DMS114 treated with DMSO at 0.1 percent for 48 hours (cell line): Measurements from ENCODE around the gene DBH.

Source experiments
- DNase-seq: peaks from one replicate; lab custom pipeline; 2025; ENCODE audit not compliant: unreplicated experiment; lab: John Stamatoyannopoulos, UW

The DBH gene

GRCh38 chr9:133604214-133604613 lies 31.9 kb upstream of the DBH start:
- no peak for DNase-seq

DNA sequence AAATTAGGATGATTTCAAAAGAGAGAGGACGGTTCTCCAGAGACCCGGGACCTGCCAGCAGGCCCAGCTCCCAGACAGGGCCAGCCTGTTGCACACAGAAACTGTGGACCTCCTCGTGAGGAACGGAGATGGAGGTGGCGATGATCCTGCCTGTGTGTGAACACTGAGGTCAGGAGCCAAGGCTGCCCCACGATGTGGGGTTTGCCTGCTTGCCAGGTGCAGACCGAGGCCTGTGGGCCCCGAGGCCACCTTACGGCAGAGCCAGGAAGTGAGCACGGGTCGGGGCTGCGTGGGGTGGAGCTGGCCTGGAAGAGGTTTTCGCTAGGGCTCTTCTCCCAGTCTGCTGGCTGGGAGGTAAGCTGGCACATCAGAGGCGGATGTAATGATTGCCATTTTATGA lies 31.3 kb upstream of the DBH start:
- no peak for DNase-seq

DNA sequence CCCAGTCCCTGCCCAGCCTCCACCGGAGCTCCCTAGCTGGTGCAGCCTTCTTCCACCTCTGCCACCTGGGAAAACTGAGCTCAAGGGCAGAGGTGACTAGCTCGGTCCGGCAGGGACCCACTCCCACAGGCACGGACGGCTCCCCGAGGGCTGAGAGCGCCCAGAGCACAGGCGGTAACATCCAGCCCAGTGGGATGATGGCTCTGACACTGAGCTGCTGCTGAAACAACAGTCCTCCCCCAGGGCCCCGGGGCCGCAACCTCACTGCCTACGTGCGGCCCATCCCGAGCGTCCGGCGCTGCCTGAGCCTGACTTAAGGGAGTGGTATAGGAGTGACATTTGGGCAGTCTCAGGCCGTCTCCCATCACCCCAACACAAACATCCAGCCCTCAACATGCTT lies 30.7 kb upstream of the DBH start:
- no peak for DNase-seq

- DNase-seq: no peak
Measured at GRCh38 chr9:133605856-133606707, 30.1 kb upstream of the DBH start.

DNA sequence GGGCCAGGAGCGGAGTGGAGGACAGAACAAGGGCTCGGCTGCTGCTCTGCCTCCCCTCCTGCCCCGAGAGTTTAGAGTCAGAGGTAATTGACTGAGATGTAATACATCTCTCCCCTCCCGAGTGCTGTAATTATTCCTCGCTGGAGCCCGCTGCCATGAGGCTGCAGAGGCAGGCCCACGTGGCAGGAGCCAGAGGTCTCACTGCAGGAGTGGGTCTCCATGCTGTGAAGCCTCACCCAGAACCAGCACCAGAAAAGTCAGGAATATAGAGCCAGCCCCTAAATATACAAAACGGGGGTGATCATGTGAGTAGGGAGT lies 29.5 kb upstream of the DBH start:
- DNase-seq: no peak

DNA sequence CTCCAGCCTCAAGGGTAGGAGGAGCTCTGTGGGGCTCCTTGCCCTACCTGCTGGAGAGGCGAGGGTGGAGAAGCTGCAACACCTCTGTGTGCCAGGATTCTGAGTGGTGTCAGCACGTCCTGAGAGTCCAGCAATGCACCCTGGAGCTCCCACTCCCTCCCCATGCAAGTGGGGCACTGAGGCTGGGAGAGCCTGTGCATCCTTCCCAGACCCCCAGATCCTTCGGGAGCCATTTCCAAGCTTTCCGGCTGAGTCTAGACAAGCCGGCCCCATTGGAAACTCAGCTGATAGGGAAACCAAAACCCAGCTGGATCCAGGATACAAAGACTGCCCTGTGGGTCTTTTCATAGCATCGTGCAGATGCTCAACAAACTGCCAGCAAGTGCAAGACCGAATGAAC lies 28.8 kb upstream of the DBH start:
- DNase-seq: no peak

- DNase-seq: no peak
Measured at GRCh38 chr9:133607976-133608375, 28.2 kb upstream of the DBH start.

DNA sequence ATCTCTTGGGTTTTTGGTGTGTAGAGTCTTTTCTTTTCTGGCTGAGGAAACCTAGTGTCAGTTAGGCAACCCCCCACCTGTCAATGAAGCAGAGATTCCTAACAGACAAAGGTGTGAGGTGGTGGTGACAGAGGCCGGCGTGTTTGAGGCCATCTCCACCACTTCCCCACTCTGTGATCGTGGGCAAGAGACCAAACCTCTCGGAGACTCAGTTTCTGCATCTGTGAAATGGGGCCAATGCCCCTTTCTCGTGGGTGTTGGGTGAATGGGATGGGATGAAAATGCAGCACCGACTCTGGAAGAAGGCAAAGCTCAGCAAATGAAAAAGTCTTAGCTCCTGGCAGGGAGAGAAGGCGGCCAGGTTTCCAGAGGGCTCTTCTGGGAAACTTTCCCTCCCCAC lies 27.8 kb upstream of the DBH start:
- DNase-seq: no peak

GRCh38 chr9:133608889-133609288 lies 27.3 kb upstream of the DBH start:
- DNase-seq: no peak

DNA sequence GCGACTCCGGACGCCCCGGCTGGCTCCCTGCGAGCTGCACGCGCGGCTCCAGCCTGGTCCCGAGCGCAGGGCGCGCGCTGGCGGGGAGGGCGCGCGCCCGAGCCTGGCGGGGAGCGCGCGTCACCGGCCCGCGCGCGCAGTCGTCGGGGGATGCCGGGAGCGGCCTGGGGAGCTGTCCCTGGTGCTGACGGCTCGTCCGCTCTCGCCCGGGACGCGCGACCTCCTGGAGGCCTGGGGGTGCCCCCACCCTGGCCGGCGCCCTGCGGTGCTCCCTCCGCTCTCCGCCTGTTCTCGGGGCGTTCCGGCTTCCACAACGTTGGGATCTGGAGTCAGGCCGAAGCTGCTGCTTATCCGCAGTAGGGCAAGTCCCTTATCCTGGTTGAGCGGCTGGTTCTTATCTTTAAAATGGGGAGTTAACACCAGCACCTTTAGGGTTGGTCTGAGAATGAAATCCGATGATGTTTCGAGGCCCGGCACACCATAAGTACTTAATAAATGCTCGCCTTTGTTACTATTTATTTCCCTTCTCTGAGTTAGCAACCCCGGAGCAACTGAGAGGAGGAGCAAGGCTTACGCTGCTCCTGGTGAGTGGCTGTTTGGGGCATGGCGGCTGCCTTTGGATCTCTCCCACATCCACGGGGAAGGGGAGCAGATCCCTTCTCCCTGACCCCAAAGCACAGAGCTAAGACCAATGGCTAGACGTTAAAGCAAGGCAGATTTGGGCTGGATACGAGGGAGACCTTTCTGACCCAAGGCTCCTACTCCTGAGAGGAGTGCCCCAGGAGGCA lies 26.7 kb upstream of the DBH start, which contains the start of gene FAM163B:
Gene FAM163B (minus strand): TSS at position 79 of the 788 bp plus-strand sequence. CDS start 29,166 bp downstream, outside the sequence.
- no peak for DNase-seq

DNA sequence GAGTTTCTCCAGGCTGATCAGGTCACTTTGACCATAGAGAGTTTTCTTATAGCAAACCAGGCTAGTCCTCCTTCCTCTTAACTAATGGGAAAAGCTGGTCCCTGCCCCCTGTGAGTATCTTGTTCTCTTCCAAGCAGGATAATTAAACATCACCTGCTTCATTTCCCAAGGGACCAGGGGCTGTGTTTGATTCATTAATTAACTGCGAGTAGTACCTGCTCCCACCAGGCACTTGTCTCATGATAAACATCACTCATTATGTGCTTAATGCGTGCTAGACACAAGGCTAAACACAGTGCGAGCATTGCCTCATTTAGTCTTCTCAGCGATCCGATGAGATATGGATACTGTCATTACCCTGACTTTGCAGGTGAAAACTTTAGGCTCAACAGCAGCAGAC lies 25.3 kb upstream of the DBH start:
- no peak for DNase-seq

DNA sequence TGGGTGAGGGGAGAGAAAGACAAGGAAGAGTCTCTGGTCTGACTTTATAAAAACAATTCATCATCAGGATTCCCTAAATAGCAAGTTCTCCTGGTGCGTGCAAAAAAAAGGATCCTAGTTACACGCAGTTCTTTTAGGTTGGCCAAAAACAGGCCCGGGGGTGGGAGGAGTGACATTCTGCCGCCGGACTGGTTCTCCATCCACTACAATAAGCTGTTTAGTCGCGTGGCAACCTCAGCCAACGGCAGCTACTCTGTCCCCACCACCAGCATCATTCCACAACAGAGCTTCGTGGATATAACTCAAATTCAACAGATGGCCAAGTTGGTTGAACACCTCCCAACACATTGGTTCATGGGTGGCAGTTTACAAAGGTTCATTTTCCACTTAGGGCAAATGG lies 24.1 kb upstream of the DBH start:
- no peak for DNase-seq

- no peak for DNase-seq
Measured at GRCh38 chr9:133612816-133613215, 23.3 kb upstream of the DBH start.

GRCh38 chr9:133613432-133613831 lies 22.7 kb upstream of the DBH start:
- DNase-seq: no peak

DNA sequence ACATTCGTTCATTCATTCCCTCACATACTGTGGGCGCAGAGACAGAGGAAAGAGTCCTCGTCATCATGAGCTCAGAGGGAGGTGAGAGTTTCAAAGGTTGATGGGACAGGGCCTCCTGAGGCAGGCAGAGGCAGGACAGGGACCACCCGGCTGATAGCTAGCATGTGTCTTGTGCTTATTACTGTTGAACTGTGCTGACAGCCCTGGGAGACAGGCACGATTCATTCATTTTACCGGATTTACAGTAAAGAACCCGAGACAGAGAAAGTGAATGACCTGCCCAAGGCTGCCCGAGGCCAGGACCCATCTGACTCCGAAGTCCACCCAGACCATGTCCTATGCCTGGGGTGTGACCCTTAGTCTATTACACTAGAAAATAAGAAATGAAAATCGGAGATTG lies 22.1 kb upstream of the DBH start:
- no peak for DNase-seq

GRCh38 chr9:133614678-133615077 lies 21.5 kb upstream of the DBH start:
- no peak for DNase-seq

DNA sequence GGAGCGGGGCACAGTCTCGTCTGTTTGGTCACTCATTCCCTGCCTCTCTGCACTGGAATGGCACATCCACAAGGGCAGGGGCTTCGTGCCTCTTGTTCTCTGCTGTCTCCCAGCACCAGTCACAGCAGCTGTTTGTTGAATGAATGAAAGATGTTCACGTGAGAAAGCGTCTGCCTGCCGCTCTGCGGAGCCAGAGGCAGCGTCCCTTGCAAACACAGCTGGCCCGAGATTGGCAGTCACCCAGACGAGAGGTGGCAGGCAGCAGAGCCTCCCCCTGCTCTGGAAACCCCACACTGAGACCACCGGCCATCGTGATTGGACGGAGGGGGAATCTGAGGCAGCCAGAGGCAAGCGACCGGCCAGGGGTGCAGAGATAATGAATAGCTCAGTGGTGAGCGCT lies 21.0 kb upstream of the DBH start:
- no peak for DNase-seq

DNA sequence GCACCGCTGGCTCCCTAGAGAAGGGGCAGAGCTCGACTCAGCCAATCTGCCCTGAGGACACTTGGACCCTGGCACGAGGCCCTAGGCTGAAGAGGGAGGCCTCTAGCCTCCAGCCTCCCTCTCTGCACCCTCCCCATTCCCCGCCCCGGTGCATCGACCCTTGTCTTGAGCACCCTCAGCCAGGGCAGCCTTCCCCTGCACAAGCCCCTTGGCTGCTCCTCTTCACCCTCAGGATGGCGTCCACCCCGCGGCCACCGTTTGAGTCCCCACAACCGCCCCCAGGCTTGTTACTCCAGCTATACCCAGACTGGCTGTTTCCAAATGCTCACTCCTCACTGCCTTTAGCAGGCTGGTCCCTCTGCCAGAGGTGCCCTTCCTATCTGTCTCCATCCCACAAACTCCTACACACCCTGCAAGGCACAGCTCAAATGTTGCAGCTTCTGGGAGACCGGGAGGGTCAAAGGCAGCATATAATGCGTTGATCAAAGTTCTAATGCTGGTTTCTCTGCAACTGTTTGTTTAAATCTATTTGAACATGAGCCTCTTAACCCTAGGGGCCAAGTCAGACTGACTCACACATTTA lies 20.5 kb upstream of the DBH start:
- DNase-seq: no peak

DNA sequence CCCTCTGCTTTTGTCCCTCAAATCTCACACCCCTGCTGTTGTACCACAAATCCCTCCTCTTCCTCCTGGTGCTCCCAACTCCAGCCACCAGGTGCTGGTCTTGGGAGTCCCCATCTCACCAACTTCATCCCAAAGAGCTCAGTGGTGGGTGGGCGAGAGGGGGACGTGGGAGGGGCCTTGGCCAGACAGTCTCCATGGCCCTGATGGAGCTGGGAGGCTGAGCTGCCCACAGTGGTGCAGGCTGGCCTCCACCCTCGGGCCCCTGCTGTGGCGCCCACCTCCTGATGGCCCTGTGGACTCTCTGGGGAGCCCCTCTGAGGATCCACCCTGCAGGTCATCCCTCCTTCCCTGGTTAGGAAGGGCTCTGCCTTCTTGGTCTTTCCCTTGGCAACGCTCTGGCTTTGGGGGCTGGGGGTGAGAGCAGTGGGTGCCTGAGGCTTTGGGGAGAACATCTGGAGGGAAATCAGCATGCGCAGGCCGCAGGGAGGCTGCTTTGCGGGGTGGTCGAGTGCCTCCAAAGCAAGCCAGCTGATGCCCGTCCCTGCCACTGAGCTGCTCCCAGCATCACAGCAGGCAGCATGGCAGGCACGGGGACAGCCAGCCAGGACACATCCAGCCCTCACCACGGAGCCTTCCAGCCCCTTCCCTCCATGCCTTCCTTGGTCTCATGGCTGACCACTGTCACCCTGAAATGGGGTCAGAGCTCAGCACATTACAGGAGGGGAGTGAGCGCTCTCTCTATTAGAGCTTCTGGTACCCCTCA lies 19.3 kb upstream of the DBH start:
- DNase-seq: no peak

- DNase-seq: no peak
Measured at GRCh38 chr9:133618726-133619125, 17.4 kb upstream of the DBH start.

DNA sequence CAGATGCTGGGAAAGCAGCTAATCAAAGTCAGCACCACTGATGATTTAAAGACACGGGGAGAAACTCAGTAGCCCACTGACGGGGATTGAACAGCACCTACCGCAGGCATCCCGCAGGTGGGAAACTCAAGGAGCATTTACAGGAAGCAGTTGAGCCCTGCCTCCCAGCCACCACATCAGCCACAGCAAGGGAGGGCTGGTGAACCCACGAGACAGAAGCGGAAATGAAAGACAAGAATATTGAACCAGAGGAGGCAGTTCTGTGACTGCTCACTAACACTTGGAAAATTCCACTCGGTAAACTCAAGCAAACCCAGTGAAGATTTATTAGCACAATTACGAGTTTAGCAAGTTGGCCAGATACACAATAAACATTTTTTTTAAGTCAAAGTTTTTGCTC lies 16.4 kb upstream of the DBH start:
- DNase-seq: no peak
